H7 (cell line): Measurements from ENCODE around the gene PAX7. TPM values are rescaled to one million over a fixed set of nuclear protein-coding genes. Genes with fewer than 3 reads are reported as not detected.

ENCODE experiments used
- DNase-seq: peaks from one replicate; pipeline ENCODE4 v3.0.0; 2012
- H3K27me3 ChIP-seq: 2 replicates; pipeline ENCODE4 v1.6.0; 2011; ENCODE audit warnings: mild to moderate bottlenecking, low read length; ENCODE audit not compliant: control insufficient read depth, insufficient read depth
- H3K36me3 ChIP-seq: replicated peaks from 2 replicates; pipeline ENCODE4 v1.5.1; 2011; ENCODE audit warnings: low read length; ENCODE audit not compliant: control insufficient read depth, insufficient read depth
- H3K4me3 ChIP-seq: 2 replicates; pipeline ENCODE4 v1.5.1; 2011; ENCODE audit warnings: low read depth, mild to moderate bottlenecking, control low read depth, low read length, moderate library complexity; ENCODE audit not compliant: insufficient read depth
- total RNA-seq: library from RNA; depleted of rRNA; stranded (reverse); fragments of >200 nt; shearing (Covaris generic); gene quantifications from 2 replicates; pipeline ENCODE4 v1.2.3, GENCODE V29; 2014

Gene PAX7
- total RNA-seq, 1 experiment from 2014 or later: 1.6 TPM

DNA sequence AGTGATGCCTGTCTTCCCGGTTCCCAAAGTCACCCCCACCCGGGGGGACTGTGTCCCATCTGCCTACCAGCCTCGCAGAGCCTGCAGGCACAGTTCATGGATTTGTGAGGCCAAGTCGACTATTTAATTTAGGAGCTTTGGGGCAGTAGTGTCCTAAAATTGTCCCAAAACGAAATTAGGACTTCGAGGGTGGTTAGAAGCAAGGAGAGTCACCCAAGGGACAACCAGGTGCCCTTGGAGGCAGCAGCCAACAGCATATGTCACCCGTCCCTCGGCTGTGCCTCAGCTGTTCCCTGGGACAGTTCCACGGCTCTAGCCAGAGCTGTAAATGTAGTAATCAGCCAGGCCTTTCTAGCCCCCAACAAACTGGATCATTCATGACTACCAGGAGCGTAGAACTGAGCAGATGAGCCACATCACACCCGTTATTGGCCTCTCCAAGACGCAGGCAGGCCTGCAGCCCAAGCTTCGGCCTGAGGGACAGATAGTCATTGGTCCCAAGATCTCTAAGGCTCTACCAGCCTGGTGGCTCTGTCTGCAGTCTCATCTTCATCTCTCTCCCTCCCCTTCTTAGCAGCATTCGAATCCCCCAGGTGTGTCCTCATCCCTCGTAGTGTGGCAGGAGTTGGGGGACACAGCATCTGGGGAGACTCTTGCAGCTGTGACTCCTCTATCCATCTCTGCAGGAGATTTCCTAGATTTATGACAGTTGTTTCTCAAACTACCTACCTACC lies 2.9 kb downstream of the PAX7 start:
- DNase-seq: peak; percentile 41
- peaks cover 98% of the 10 kb centered on the region for H3K27me3 ChIP-seq
- no peaks in the 10 kb centered on the region for H3K36me3 ChIP-seq
- H3K4me3 ChIP-seq: no peak overlapping the region; the same call in 1 of the 2 replicates

- Histone ChIP-seq H3K36me3 (no peaks in the 10 kb centered on the region), H3K4me3 (no peak overlapping the region), H3K27me3 (peaks cover 98% of the 10 kb centered on the region)
- peak; percentile 49 for DNase-seq
Observed at GRCh38 chr1:18634276-18634675, 3.6 kb downstream of the PAX7 start.

DNA sequence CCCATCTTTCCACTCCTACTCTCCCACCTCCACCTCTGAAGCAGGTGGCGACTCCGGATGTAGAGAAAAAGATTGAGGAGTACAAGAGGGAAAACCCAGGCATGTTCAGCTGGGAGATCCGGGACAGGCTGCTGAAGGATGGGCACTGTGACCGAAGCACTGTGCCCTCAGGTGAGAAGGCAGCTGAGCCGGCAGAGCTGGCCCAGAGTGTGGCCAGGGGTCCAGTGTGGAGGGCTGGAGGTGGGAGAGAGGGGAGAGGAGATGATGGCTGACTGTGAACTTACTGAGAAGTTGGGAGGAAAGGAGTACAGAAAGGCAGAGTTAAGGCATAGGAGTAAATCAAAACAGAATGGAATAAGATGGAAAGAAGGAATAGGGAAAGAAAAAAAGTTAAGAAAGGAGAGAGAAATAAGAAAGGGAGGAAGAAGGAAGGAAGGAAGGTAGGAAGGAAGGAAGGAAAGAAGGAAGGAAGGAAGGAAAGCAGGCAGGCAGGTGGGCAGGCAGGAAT lies 4.5 kb downstream of the PAX7 start:
- H3K36me3 ChIP-seq: no peaks in the 10 kb centered on the region
- DNase-seq: peak; percentile 32
- H3K27me3 ChIP-seq: peaks cover 98% of the 10 kb centered on the region
- H3K4me3 ChIP-seq: no peak overlapping the region

- Histone ChIP-seq H3K4me3 (peak overlapping the region; percentile 36), H3K27me3 (peaks cover 97% of the 10 kb centered on the region), H3K36me3 (no peaks in the 10 kb centered on the region)
- DNase-seq: peak; percentile 85
Observed at GRCh38 chr1:18635891-18636595, 5.4 kb downstream of the PAX7 start.

- peak overlapping the region; percentile 36 for H3K4me3 ChIP-seq
- no peaks in the 10 kb centered on the region for H3K36me3 ChIP-seq
- H3K27me3 ChIP-seq: peaks cover 99% of the 10 kb centered on the region
- peak; percentile 83 for DNase-seq
Observed at GRCh38 chr1:18636596-18637508, 6.2 kb downstream of the PAX7 start.

DNA sequence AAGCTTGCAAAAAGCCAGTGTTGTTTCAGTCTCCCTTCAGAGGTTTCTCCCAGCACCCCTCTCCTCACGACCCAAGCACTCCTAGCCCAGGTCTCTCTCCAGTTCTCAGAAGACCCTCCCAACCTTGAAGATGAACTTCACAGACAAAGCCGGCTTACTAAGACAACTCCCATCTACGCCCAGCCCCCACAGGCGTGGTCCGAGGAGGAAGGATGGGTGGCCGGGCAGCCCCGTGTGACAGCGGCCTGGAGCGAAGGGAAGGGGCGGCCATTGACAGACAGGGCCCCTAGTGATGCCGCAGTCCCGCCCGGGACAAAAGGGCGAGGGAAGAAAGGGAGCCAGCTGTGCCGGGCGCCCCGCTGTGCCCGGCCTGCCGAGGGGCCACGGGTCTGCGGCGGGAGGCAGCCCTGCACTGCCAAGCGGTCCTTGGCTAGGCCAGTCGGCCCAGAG lies 6.9 kb downstream of the PAX7 start:
- Histone ChIP-seq H3K4me3 (peak overlapping the region; percentile 36), H3K27me3 (peaks cover 99% of the 10 kb centered on the region), H3K36me3 (no peaks in the 10 kb centered on the region)
- peak; percentile 91 for DNase-seq

DNA sequence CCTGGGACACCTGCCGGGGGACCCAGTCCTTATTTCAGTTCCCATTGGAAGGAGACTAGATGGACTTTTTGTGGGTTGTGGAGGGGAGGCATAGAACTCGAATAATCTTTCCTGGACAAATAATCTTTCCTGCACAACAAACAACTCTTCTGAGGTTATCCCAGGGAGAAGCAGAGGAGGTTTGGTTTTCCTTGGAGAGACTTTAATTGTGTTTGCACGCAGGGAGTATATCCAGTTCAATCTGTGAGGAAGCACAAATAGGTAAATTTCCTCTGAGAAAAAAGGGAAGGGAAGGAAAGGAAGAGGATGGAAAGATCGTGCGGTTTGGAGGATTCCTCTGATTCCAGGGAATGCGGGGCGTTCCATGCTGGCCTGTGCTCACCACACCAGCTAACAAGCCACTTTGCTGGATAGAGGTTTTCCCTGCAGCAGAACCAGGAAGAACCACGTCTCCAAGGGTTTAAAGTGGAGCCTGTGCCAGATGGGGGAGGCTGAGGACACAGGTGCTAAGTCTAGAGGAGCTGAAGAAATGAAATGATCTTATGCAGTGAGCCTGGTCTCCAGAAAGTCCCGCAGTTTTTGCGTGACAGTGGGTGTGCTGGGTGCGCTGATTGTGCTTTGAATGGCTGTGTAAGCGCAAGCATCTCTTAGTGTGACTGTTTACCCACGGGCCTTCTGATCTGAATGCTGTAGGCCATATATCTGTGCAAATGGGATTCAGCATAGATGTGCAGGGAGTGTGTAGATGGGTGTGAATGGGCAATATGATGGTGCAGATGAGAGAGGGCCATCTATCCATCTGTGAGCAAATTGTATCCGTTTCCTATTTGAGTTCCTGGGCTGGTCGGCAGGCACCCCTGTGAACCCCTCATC lies 7.6 kb downstream of the PAX7 start:
- no peaks in the 10 kb centered on the region for H3K36me3 ChIP-seq
- peaks cover 97% of the 10 kb centered on the region for H3K27me3 ChIP-seq
- H3K4me3 ChIP-seq: no peak overlapping the region
- peak; percentile 43 for DNase-seq

DNA sequence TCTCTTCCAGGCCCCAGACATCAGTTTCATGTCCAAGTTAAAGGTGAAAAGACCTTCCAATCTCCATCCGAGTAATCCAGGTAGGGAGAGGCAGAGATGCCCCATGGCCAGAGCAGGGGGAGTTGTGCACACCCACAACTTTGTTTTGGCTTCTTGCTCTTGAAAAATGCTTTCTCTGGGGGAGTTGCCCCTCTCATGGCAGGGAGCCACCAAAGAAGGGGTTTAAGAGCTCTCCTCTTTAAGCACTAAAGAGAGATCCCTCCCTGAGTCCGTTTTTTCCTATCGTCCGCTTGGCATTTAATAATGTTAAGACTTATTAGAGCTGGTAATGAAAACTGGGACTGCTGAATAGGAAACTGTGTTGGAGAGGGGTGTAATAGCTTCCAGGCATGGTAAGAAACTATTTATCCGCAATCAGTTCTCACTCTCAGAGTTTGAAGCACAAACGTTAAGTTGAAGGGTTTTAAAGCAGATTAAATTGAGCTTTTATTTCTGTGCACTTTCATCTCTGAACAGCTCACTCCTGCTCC lies 8.3 kb downstream of the PAX7 start:
- no peaks in the 10 kb centered on the region for H3K36me3 ChIP-seq
- no peak overlapping the region for H3K4me3 ChIP-seq
- peak; percentile 22 for DNase-seq
- peaks cover 97% of the 10 kb centered on the region for H3K27me3 ChIP-seq

DNA sequence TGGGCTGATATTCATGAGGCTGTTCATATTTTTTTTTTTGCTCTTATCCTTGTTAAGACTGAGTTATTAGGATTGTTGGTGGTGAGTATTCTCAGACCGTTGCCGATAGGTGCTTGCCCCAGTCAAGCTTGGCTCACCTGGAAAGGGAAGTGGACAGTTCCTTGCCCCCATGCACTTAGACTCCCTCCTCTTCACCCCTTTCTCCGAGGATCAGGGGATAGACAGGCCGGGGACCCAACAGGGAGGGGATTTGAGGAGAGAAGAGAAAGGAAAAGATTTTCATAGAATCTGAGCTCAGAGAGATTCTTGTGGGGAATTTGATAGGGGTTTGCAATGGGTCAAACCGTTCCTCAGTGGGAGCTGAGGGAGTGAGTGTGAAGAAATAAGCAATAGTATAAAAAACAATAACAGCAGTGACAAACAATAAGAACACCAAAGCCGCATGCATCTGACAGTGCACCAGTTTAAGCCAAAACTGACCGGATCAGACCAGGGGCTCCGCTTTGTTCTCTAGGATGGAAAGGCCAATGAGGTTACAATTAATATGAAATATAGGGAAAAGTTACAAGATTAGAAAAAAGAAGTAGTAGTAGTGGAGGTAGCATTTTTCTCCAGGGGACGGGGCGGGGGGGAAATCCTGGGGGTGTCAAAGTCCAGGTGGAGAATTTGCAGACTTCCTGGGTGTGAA lies 8.9 kb downstream of the PAX7 start:
- no peaks in the 10 kb centered on the region for H3K36me3 ChIP-seq
- H3K27me3 ChIP-seq: peaks cover 97% of the 10 kb centered on the region
- H3K4me3 ChIP-seq: no peak overlapping the region
- DNase-seq: peak; percentile 75

DNA sequence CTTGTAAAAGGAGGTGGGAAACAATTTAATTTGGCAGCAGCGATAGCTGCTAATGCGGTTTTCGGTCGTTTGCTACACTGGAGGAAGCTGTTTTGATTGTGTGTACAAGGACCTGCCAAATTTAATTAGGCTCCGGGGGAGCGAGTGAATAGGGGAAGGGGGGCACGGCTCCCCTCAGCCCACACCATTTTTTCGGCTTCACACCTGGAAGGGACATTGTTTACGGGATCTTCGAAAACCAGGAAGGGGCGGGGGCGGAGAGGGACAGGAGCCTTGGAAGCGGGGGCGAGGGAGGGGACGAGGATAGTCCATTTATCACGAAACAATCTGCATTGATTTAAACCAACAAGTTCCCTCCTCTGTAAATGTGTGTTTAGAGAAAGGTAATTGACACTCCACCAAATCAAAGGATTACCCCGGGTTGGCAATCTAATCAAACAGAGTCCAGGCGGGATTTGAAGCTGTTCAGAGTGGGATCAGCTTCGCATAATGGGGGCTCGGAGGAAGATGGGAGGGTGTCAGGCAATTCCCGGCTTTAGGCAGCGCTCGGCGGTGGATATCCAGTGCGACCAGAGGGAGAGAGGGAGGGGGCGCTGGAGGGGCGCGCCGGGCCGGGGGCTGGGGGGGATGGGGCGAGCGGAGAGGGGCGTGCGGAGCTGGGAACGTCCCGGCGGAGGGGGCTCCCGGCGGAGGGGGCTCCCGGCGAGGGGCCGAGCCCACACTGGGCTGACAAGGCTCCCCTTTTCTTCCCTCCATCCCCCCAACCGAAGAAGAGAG lies 9.8 kb downstream of the PAX7 start:
- H3K4me3 ChIP-seq: peak overlapping the region; percentile 24
- peaks cover 97% of the 10 kb centered on the region for H3K27me3 ChIP-seq
- H3K36me3 ChIP-seq: no peaks in the 10 kb centered on the region
- peak; percentile 91 for DNase-seq

GRCh38 chr1:18641005-18641941 lies 10.6 kb downstream of the PAX7 start:
- Histone ChIP-seq H3K4me3 (no peak overlapping the region; the same call in 1 of the 2 replicates), H3K36me3 (no peaks in the 10 kb centered on the region), H3K27me3 (peaks cover 97% of the 10 kb centered on the region)
- peak; percentile 83 for DNase-seq
